ENCODE data around the gene IL17RA. TPM values are rescaled to one million over a fixed set of nuclear protein-coding genes. Genes with fewer than 3 reads are reported as not detected.

The IL17RA gene
- total and polyA plus RNA-seq, 7 experiments from 2014 or later: 45.8 to 91.8 (median 70.4) TPM

- Mint-ChIP-seq H3K36me3 (peaks cover 0 to 23% (median 8%) of the 10 kb centered on the region in 5 donors), H3K4me3 (peak overlapping the region in 1 of 10 donors; percentile 13), H3K27me3 (no peaks in the 10 kb centered on the region), H3K27ac (peak overlapping the region; percentile 25 to 89 (median 45)), H3K9me3 (no peaks in the 10 kb centered on the region), H3K4me1 (peaks cover 53 to 85% (median 72%) of the 10 kb centered on the region in 7 donors)
- no peak overlapping the region for H3K4me3 ChIP-seq (ENCODE audit: low read length)
- no peak overlapping the region for H3K27ac ChIP-seq (ENCODE audit: low read depth, low read length)
- DNase-seq (no peak), ATAC-seq (no peak)
- intact Hi-C loops (cut with micrococcal nuclease): no loop called here
- no peaks in the 10 kb centered on the region for H3K27me3 ChIP-seq (ENCODE audit: control insufficient read depth in 2 of 2, insufficient read depth in 2 of 2, low read length in 2 of 2)
- POLR2A ChIA-PET: interaction anchor here (0.6 to 16.1 kb wide), 3 partner anchors 13 to 23 kb away, joined by 4 to 114 read pairs (median 4); no protein-coding TSS in a partner anchor
- H3K9me3 ChIP-seq (ENCODE audit: control insufficient read depth in 2 of 3, low read length in 3 of 3): no peaks in the 10 kb centered on the region
- CTCF ChIA-PET: interaction anchor here (0.6 kb wide), 1 partner anchor 372 kb away, joined by 3 read pairs; no protein-coding TSS in a partner anchor
- peaks cover 0 to 41% (median 5%) of the 10 kb centered on the region in 3 experiments for H3K36me3 ChIP-seq (ENCODE audit: control insufficient read depth in 2 of 3, insufficient read depth in 3 of 3, low read length in 3 of 3)
- H3K4me1 ChIP-seq (ENCODE audit: control insufficient read depth in 2 of 2, insufficient read depth in 2 of 2, low read length in 2 of 2): peaks cover 4 to 38% of the 10 kb centered on the region in 2 donors
Measured at GRCh38 chr22:17110791-17111550, 26.2 kb downstream of the IL17RA start.

GRCh38 chr22:17112491-17113042 is 27.8 kb downstream of the IL17RA start:
- DNase-seq (no peak), ATAC-seq (no peak)
- H3K27me3 ChIP-seq (ENCODE audit: control insufficient read depth in 2 of 2, insufficient read depth in 2 of 2, low read length in 2 of 2): no peaks in the 10 kb centered on the region
- H3K27me3 Mint-ChIP-seq: no peaks in the 10 kb centered on the region
- H3K4me3 Mint-ChIP-seq: no peak overlapping the region
- CTCF ChIA-PET: interaction anchor here (0.6 kb wide), 1 partner anchor 23 kb away, joined by 4 read pairs; no protein-coding TSS in a partner anchor
- peaks cover 0 to 31% (median 5%) of the 10 kb centered on the region in 3 experiments for H3K36me3 ChIP-seq (ENCODE audit: control insufficient read depth in 2 of 3, insufficient read depth in 3 of 3, low read length in 3 of 3)
- peaks cover 53 to 85% (median 72%) of the 10 kb centered on the region in 7 donors for H3K4me1 Mint-ChIP-seq
- POLR2A ChIA-PET: interaction anchor here (16.1 kb wide), 1 partner anchor 25 kb away, joined by 114 read pairs; no protein-coding TSS in a partner anchor
- no peak overlapping the region for H3K4me3 ChIP-seq (ENCODE audit: low read length)
- intact Hi-C loops (cut with micrococcal nuclease): no loop called here
- peaks cover 16 to 38% of the 10 kb centered on the region in 2 donors for H3K4me1 ChIP-seq (ENCODE audit: control insufficient read depth in 2 of 2, insufficient read depth in 2 of 2, low read length in 2 of 2)
- peaks cover 0 to 13% (median 3%) of the 10 kb centered on the region in 5 donors for H3K36me3 Mint-ChIP-seq
- peak overlapping the region in 8 of 9 donors; percentile 17 to 92 (median 67) for H3K27ac Mint-ChIP-seq
- no peak overlapping the region for H3K27ac ChIP-seq (ENCODE audit: low read depth, low read length)
- no peaks in the 10 kb centered on the region for H3K9me3 ChIP-seq (ENCODE audit: control insufficient read depth in 2 of 3, low read length in 3 of 3)
- no peaks in the 10 kb centered on the region for H3K9me3 Mint-ChIP-seq

- POLR2A ChIA-PET: interaction anchor here (0.7 to 16.1 kb wide), 3 partner anchors 15 to 26 kb away, joined by 3 to 114 read pairs (median 3); no protein-coding TSS in a partner anchor
- peaks cover 0 to 21% (median 5%) of the 10 kb centered on the region in 3 experiments for H3K36me3 ChIP-seq (ENCODE audit: control insufficient read depth in 2 of 3, insufficient read depth in 3 of 3, low read length in 3 of 3)
- H3K27ac Mint-ChIP-seq: peak overlapping the region in 6 of 9 donors; percentile 60 to 92 (median 78)
Measured at GRCh38 chr22:17113600-17113999, 28.8 kb downstream of the IL17RA start.

GRCh38 chr22:17114173-17114897 is 29.5 kb downstream of the IL17RA start:
- ChIA-PET POLR2A (interaction anchor here (0.7 to 16.1 kb wide), 6 partner anchors 8 to 27 kb away, joined by 3 to 114 read pairs (median 3); no protein-coding TSS in a partner anchor), CTCF (no interaction called here)
- Histone ChIP-seq H3K4me3 (ENCODE audit: low read length) (no peak overlapping the region), H3K27ac (ENCODE audit: low read depth, low read length) (no peak overlapping the region), H3K27me3 (ENCODE audit: control insufficient read depth in 2 of 2, insufficient read depth in 2 of 2, low read length in 2 of 2) (no peaks in the 10 kb centered on the region), H3K36me3 (ENCODE audit: control insufficient read depth in 2 of 3, insufficient read depth in 3 of 3, low read length in 3 of 3) (peaks cover 0 to 13% (median 5%) of the 10 kb centered on the region in 3 experiments), H3K4me1 (ENCODE audit: control insufficient read depth in 2 of 2, insufficient read depth in 2 of 2, low read length in 2 of 2) (peaks cover 34 to 53% of the 10 kb centered on the region in 2 donors), H3K9me3 (ENCODE audit: control insufficient read depth in 2 of 3, low read length in 3 of 3) (no peaks in the 10 kb centered on the region)
- Mint-ChIP-seq H3K4me3 (peak overlapping the region in 5 of 10 donors; percentile 25 to 78 (median 61)), H3K27ac (peak overlapping the region in 8 of 9 donors; percentile 63 to 92 (median 84)), H3K36me3 (peaks cover 0 to 12% (median 3%) of the 10 kb centered on the region in 5 donors), H3K27me3 (peaks cover 0 to 10% (median 0%) of the 10 kb centered on the region in 5 donors), H3K9me3 (no peaks in the 10 kb centered on the region), H3K4me1 (peaks cover 65 to 97% (median 85%) of the 10 kb centered on the region in 7 donors)
- no peak for DNase-seq
- intact Hi-C loops (cut with micrococcal nuclease): no loop called here
- no peak for ATAC-seq

More at GRCh38 chr22:17113600-17113999, 28.8 kb downstream of the IL17RA start:
- no peak for DNase-seq
- Histone ChIP-seq H3K27me3 (ENCODE audit: control insufficient read depth in 2 of 2, insufficient read depth in 2 of 2, low read length in 2 of 2) (no peaks in the 10 kb centered on the region), H3K27ac (ENCODE audit: low read depth, low read length) (no peak overlapping the region), H3K9me3 (ENCODE audit: control insufficient read depth in 2 of 3, low read length in 3 of 3) (no peaks in the 10 kb centered on the region), H3K4me1 (ENCODE audit: control insufficient read depth in 2 of 2, insufficient read depth in 2 of 2, low read length in 2 of 2) (peaks cover 27 to 46% of the 10 kb centered on the region in 2 donors), H3K4me3 (ENCODE audit: low read length) (no peak overlapping the region)
- Mint-ChIP-seq H3K36me3 (peaks cover 0 to 12% (median 3%) of the 10 kb centered on the region in 5 donors), H3K27me3 (peaks cover 0 to 6% (median 0%) of the 10 kb centered on the region in 5 donors), H3K4me3 (no peak overlapping the region), H3K4me1 (peaks cover 60 to 90% (median 79%) of the 10 kb centered on the region in 7 donors), H3K9me3 (no peaks in the 10 kb centered on the region)
- ATAC-seq: no peak
- intact Hi-C loops (cut with micrococcal nuclease): no loop called here
- CTCF ChIA-PET: no interaction called here

- peaks cover 0 to 11% (median 0%) of the 10 kb centered on the region in 5 donors for H3K27me3 Mint-ChIP-seq
- Histone ChIP-seq H3K9me3 (ENCODE audit: control insufficient read depth in 2 of 3, low read length in 3 of 3) (no peaks in the 10 kb centered on the region), H3K27me3 (ENCODE audit: control insufficient read depth in 2 of 2, insufficient read depth in 2 of 2, low read length in 2 of 2) (no peaks in the 10 kb centered on the region), H3K36me3 (ENCODE audit: control insufficient read depth in 2 of 3, insufficient read depth in 3 of 3, low read length in 3 of 3) (peaks cover 0 to 8% (median 2%) of the 10 kb centered on the region in 3 experiments), H3K4me1 (ENCODE audit: control insufficient read depth in 2 of 2, insufficient read depth in 2 of 2, low read length in 2 of 2) (peaks cover 39 to 58% of the 10 kb centered on the region in 2 donors), H3K27ac (ENCODE audit: low read depth, low read length) (no peak overlapping the region), H3K4me3 (ENCODE audit: low read length) (no peak overlapping the region)
- H3K4me1 Mint-ChIP-seq: peaks cover 65 to 92% (median 85%) of the 10 kb centered on the region in 7 donors
- ATAC-seq (no peak), DNase-seq (no peak)
- CTCF ChIA-PET: no interaction called here
- H3K4me3 Mint-ChIP-seq: peak overlapping the region in 6 of 10 donors; percentile 12 to 78 (median 34)
- H3K36me3 Mint-ChIP-seq: peaks cover 0 to 10% (median 1%) of the 10 kb centered on the region in 5 donors
- H3K9me3 Mint-ChIP-seq: no peaks in the 10 kb centered on the region
- peak overlapping the region in 8 of 9 donors; percentile 52 to 92 (median 70) for H3K27ac Mint-ChIP-seq
- POLR2A ChIA-PET: interaction anchor here (1.1 to 16.1 kb wide), 4 partner anchors 8 to 27 kb away, joined by 3 to 114 read pairs (median 6); no protein-coding TSS in a partner anchor
- intact Hi-C loops (cut with micrococcal nuclease): no loop called here
Measured at GRCh38 chr22:17114898-17115235, 30.1 kb downstream of the IL17RA start.

- intact Hi-C loops (cut with micrococcal nuclease): no loop called here
- H3K4me1 Mint-ChIP-seq: peaks cover 65 to 90% (median 85%) of the 10 kb centered on the region in 7 donors
- H3K36me3 Mint-ChIP-seq: peaks cover 0 to 9% (median 0%) of the 10 kb centered on the region in 5 donors
- peak overlapping the region in 8 of 9 donors; percentile 63 to 92 (median 78) for H3K27ac Mint-ChIP-seq
- ATAC-seq: no peak
- CTCF ChIA-PET: no interaction called here
- Histone ChIP-seq H3K9me3 (ENCODE audit: control insufficient read depth in 2 of 3, low read length in 3 of 3) (no peaks in the 10 kb centered on the region), H3K36me3 (ENCODE audit: control insufficient read depth in 2 of 3, insufficient read depth in 3 of 3, low read length in 3 of 3) (peaks cover 0 to 5% (median 0%) of the 10 kb centered on the region in 3 experiments), H3K4me3 (ENCODE audit: low read length) (no peak overlapping the region), H3K27me3 (ENCODE audit: control insufficient read depth in 2 of 2, insufficient read depth in 2 of 2, low read length in 2 of 2) (no peaks in the 10 kb centered on the region), H3K27ac (ENCODE audit: low read depth, low read length) (no peak overlapping the region), H3K4me1 (ENCODE audit: control insufficient read depth in 2 of 2, insufficient read depth in 2 of 2, low read length in 2 of 2) (peaks cover 39 to 59% of the 10 kb centered on the region in 2 donors)
- no peak for DNase-seq
- POLR2A ChIA-PET: interaction anchor here (1.0 to 16.1 kb wide), 7 partner anchors 9 to 78 kb away, joined by 3 to 114 read pairs (median 3); no protein-coding TSS in a partner anchor
- no peaks in the 10 kb centered on the region for H3K9me3 Mint-ChIP-seq
- peak overlapping the region in 7 of 10 donors; percentile 69 to 88 (median 74) for H3K4me3 Mint-ChIP-seq
- H3K27me3 Mint-ChIP-seq: peaks cover 0 to 12% (median 0%) of the 10 kb centered on the region in 5 donors
Measured at GRCh38 chr22:17115236-17115635, 30.4 kb downstream of the IL17RA start.

Data from naive thymus-derived CD4-positive, alpha-beta T cell (primary cell).